Measurements from ENCODE around the gene THOC2. TPM values are rescaled to one million over a fixed set of nuclear protein-coding genes. Genes with fewer than 3 reads are reported as not detected.

The THOC2 gene
- 56.8 and 81.0 TPM in 2 replicates for total RNA-seq

GRCh38 chrX:123732670-123733363, at the start of gene THOC2:
Gene THOC2, minus strand, starts transcription at chrX:123733052. Its CDS starts 30 bp downstream, at chrX:123733022.

Small RNAs within 50 kb of the gene (small RNA-seq; reads per million reads assigned to genes)
- gene AL030996.1, result 1.9 reads per million, percentile 44 among the genes with 10 or more reads in this experiment
- gene RNU7-69P, result not detected

Other genes with a start within 250 kb of the THOC2 start
- gene XIAP, start 127.0 kb upstream of the THOC2 start, total RNA-seq, result 26.1 and 30.2 TPM in 2 replicates
- gene STAG2, start 228.7 kb upstream of the THOC2 start, total RNA-seq, result 63.3 and 85.0 TPM in 2 replicates